Smooth muscle cell of the coronary artery (primary cell): ENCODE results near the gene FBF1. TPM values are rescaled to one million over a fixed set of nuclear protein-coding genes. Genes with fewer than 3 reads are reported as not detected.

Experiments used
- total RNA-seq: library from RNA; depleted of rRNA; stranded (reverse); fragments of >200 nt; gene quantifications from 2 replicates; pipeline ENCODE4 v1.2.3, GENCODE V29; 2014; ENCODE audit warnings: low replicate concordance

FBF1 gene
- total RNA-seq = 7.9 and 15.8 TPM in 2 replicates

DNA sequence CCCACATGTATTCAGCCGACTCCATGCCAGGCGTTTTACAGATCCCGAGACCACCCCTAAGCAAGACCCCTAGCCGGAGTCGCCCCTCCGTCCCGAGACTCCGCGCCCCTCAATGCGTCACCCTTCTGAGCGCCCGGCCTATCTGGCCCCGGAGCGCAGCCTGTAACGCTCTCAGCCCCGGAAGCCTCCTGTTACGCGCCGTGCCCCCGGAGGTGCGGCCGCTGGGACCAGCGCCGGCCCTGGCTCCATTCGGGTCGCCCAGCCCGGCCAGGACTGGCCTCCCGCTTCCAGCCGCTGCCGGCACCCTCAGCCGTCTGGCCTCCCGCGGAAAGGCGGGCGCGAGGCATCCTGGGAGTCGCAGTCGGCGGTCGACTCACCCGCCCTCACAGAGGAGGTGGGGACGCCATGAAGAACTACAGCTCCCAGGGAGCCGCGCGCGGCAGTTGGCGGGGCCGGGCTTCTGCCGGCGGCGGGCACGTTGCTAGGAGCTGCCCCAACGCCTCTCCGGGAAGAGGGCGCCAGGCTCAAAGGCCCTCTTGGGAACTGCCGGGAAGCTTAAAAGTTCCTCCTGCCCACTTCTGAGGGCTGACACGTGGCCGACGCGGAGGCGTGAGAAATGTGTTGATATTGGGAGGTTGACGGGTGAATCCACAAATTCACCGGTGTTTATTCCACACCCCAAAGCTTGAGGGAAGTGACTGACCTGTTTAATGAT is at the start of gene FBF1:
TSS of gene FBF1 (minus strand) at position 316 of the 715 bp plus-strand sequence. CDS start 2,893 bp downstream, outside the sequence.

DNA sequence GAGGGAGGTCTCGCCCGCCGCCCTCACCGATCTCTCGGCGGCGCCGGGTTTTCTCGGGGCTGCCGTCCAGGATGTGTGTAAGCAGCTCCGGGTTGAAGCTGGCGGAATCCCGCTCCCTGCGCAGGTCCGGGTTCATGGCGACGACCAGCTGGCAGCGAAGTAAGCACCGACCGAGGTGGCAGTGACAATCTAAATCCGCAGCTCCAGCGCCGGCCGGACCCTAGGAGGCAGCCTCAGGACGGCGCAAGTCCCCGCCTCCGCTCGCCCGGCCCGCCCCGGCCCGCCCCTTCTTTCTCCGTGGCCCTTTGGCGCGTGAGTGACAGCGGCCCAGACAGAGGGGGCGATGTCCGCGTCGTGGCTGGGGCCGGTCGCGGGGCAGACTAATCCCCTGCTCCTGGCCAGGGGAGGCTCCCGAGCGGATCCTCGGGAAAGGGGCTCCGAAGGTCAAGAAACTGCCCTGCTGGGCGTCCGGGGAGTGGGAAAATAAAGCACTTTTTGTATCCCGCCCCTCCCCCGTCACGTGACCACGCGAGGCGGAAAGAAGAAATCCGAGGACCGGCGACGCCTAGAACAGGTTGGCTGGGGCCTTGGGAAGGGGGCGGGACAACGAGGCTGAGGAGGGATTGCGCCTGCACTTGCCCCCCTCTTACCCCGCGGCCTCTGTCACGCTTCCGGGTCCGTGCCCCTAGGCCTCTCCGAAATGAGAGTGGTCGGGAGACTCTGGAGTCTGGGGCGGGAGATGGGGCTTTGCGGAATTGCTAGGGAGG is 38.3 kb upstream of the FBF1 start, which contains the start of the genes ACOX1 and TEN1:
TSS of gene ACOX1 (minus strand) at position 229 of the 767 bp plus-strand sequence. CDS start at position 136, 93 bp downstream.
TSS of gene TEN1 (plus strand) at position 303 of the 767 bp plus-strand sequence. CDS start 6,953 bp downstream, outside the sequence.

DNA sequence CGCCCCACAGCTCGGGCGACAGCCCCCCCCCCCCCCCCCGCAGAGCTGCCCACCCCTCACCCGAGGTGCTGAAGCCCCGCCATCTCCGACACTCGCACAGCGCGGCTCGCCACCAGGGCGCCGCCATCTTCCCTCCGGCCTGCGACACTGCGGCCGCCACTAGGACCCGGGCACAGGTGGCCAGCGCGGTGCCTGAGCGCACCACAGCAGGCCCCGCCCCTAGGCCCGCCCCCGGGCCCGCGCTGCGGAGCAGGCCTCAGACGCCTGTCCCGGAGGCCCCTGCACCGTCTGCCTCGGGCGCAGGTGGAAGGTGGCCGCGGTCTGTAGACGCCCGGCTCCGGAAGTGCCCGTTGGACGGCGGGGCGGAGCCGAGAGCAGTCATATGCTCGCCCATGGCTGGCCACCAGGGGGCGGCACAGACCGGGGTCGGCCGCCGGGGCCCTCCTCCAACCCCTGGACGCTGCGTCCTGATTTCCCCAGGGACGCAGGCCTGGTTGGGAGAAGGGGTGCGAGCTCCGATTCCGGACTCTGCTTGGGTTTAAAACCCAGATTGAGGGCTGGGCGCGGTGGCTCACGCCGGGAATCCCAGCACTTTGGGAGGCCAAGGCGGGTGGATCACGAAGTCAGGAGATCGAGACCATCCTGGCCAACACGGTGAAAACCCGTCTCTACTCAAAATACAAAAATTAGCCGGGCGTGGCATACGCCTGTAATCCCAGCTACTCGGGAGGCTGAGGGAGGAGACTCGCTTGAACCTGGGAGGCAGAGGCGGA is 35.9 kb downstream of the FBF1 start, which contains the start of gene MRPL38:
TSS of gene MRPL38 (minus strand) at position 136 of the 773 bp plus-strand sequence. CDS start at position 127, 9 bp downstream.

DNA sequence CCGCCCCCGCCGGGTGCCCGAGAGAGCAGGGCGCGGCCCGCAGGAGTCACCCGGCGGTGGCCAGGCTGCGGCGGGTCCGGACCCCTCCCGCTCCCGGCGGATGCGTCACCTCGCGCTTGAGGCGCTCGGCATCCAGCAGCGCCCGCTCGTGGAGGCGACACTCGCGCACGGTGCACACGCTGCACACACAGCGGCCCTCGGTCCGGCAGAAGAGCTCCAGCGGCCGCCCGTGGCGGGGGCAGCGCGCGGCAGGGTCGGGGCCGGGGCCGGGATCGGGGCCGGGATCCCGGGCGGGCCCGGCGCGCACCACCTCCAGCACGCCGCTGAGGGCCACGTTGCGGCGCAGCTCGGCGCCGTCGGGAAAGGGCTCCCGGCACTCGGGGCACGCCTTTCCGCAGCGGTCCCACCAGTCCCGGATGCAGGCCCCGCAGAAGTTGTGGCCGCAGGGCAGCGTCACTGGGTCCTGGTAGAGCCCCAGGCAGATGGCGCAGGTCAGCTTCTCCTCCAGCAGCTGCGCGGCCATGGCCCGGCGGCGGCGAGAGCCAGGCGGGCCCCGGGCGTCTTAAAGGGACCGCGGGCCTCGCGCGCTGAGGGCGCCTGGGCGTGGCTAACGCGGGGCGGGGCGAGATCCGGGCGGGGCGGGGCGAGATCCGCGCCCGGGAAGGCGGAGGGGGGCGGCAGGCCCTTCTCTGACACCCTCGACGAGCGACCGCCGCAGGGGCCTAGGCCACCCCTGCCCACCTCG is 44.3 kb downstream of the FBF1 start, which contains the start of gene TRIM65:
TSS of gene TRIM65 (minus strand) at position 537 of the 745 bp plus-strand sequence. CDS start at position 523, 14 bp downstream.

GRCh38 chr17:75878174-75878998 is 62.5 kb downstream of the FBF1 start, which contains the start of gene TRIM47:
TSS of gene TRIM47 (minus strand) at chr17:75878581. CDS start at chr17:75878548, 33 bp downstream.

Other genes with a start within 250 kb of the FBF1 start
- 0.23 TPM in 2 replicates for gene ITGB4, start 219.6 kb downstream of the FBF1 start, total RNA-seq
- gene GALK1, start 175.8 kb downstream of the FBF1 start, total RNA-seq = 47.5 and 59.7 TPM in 2 replicates
- 9.6 and 10.4 TPM in 2 replicates for gene UNK, start 156.2 kb downstream of the FBF1 start, total RNA-seq
- gene UNC13D, start 96.6 kb downstream of the FBF1 start, total RNA-seq = 0.30 and 0.82 TPM in 2 replicates
- gene WBP2, start 85.7 kb downstream of the FBF1 start, total RNA-seq = 21.3 TPM in 2 replicates
- 17.4 and 21.2 TPM in 2 replicates for gene TRIM47, start 62.5 kb downstream of the FBF1 start, total RNA-seq
- gene TRIM65, start 44.1 kb downstream of the FBF1 start, total RNA-seq = 6.0 and 19.2 TPM in 2 replicates
- gene MRPL38, start 36.2 kb downstream of the FBF1 start, total RNA-seq = 22.0 and 27.7 TPM in 2 replicates
- 58.5 and 155 TPM in 2 replicates for gene ACOX1, start 38.1 kb upstream of the FBF1 start, total RNA-seq
- gene TEN1, start 38.2 kb upstream of the FBF1 start, total RNA-seq = 11.1 and 22.9 TPM in 2 replicates
- gene CDK3, start 59.8 kb upstream of the FBF1 start, total RNA-seq = 1.2 and 1.4 TPM in 2 replicates
- not detected in 2 replicates for gene EVPL, start 86.3 kb upstream of the FBF1 start, total RNA-seq
- gene SRP68, start 131.5 kb upstream of the FBF1 start, total RNA-seq = 21.1 and 33.0 TPM in 2 replicates
- gene GALR2, start 133.7 kb upstream of the FBF1 start, total RNA-seq = not detected in 2 replicates
- not detected in 2 replicates for gene ZACN, start 138.1 kb upstream of the FBF1 start, total RNA-seq
- gene EXOC7, start 162.7 kb upstream of the FBF1 start, total RNA-seq = 82.0 and 180 TPM in 2 replicates
- not detected in 2 replicates for gene FOXJ1, start 200.2 kb upstream of the FBF1 start, total RNA-seq